Duodenal mucosa (tissue), 2 donors: ENCODE measurements around the gene PVALB.

ENCODE experiments used
- H3K27ac ChIP-seq: one replicate; pipeline ENCODE4 v1.7.0; 2013; ENCODE audit warnings: low read depth, low read length
- H3K27me3 ChIP-seq, 2 donors: one replicate each; pipeline ENCODE4 v1.7.0; 2013; ENCODE audit warnings: low read length in 2 of 2, control low read depth in 1 of 2; ENCODE audit not compliant: insufficient read depth in 2 of 2, control insufficient read depth in 1 of 2
- H3K36me3 ChIP-seq, 2 donors: one replicate each; pipeline ENCODE4 v1.7.0; 2013; ENCODE audit warnings: low read length in 2 of 2, control low read depth in 1 of 2; ENCODE audit not compliant: insufficient read depth in 2 of 2, control insufficient read depth in 1 of 2
- H3K4me1 ChIP-seq, 2 donors: one replicate each; pipeline ENCODE4 v1.7.0; 2013; ENCODE audit warnings: low read length in 2 of 2, control low read depth in 1 of 2; ENCODE audit not compliant: insufficient read depth in 2 of 2, control insufficient read depth in 1 of 2
- H3K4me3 ChIP-seq, 2 donors: one replicate each; pipeline ENCODE4 v1.7.0; 2013; ENCODE audit warnings: low read length in 2 of 2, low read depth in 1 of 2
- H3K9ac ChIP-seq, 2 donors: one replicate each; pipeline ENCODE4 v1.7.0; 2013; ENCODE audit warnings: low read length in 2 of 2, low read depth in 1 of 2
- H3K9me3 ChIP-seq, 2 donors: one replicate each; pipeline ENCODE4 v1.7.0; 2013; ENCODE audit warnings: low read length in 2 of 2, control low read depth in 1 of 2; ENCODE audit not compliant: control insufficient read depth in 1 of 2

PVALB gene

DNA sequence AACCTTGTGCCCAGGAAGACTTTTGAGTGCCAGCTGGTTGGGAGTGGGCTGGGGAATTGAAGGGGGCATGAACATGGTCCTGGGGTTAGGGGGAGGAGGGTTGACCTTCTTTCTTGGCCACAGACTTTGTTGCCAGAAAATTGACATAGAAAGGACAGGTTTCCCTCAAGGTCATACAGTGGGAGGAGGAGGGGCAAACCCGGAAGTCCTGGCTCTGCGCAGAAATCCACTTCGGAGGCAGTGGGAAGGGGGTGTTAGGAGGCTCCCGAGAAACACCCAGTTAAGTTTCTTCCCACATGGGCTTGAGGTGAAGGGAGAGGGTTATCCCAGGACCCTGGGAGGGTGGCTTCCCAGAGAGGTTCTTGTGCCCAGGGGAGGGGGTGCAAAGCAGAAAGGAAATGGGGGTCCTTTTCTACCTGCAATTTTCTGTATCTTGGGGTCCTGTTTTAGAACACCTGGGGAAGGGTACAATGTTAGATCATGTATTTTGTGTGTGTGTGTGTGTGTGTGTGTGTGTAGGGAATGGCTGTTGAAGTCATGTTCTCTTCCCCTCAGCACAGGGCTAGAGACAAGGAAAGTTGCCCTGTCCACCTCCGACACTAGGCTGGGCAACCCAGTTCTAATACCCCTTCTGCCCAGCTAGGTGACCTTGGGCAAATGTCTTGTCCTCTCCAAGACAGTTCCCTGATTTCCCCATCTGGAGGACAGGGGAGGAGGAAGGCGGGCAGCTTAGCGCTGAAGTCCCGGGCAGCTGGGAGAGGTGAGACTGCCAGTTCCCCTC is 1.1 kb downstream of the PVALB start:
- Histone ChIP-seq H3K36me3 (no peaks in the 10 kb centered on the region), H3K4me1 (peaks cover 0 to 4% of the 10 kb centered on the region in 2 donors), H3K27me3 (peaks cover 56 to 59% of the 10 kb centered on the region in 2 donors), H3K4me3 (no peak overlapping the region), H3K9ac (no peak overlapping the region), H3K27ac (no peak overlapping the region), H3K9me3 (no peaks in the 10 kb centered on the region)

DNA sequence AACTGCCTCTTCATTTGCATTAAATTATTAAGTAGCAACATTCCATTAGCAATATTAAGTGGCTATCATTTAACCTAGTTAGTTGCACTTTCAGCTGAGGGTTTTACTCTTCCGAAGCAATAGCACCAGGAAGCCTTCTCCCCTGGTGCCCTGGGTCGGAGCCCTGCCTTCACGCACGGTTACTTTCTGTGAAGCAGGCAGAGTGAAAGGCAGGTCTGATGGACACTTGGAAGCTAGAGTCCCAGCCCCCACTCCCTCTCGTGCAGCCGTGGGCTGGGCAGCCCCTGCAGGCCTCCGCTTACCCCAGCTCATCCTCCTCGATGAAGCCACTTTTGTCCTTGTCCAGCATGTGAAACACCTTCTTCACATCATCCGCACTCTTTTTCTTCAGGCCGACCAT is 2.0 kb downstream of the PVALB start:
- Histone ChIP-seq H3K9me3 (no peaks in the 10 kb centered on the region), H3K27me3 (peaks cover 56 to 58% of the 10 kb centered on the region in 2 donors), H3K9ac (no peak overlapping the region), H3K27ac (no peak overlapping the region), H3K36me3 (no peaks in the 10 kb centered on the region), H3K4me3 (no peak overlapping the region), H3K4me1 (peaks cover 0 to 4% of the 10 kb centered on the region in 2 donors)

DNA sequence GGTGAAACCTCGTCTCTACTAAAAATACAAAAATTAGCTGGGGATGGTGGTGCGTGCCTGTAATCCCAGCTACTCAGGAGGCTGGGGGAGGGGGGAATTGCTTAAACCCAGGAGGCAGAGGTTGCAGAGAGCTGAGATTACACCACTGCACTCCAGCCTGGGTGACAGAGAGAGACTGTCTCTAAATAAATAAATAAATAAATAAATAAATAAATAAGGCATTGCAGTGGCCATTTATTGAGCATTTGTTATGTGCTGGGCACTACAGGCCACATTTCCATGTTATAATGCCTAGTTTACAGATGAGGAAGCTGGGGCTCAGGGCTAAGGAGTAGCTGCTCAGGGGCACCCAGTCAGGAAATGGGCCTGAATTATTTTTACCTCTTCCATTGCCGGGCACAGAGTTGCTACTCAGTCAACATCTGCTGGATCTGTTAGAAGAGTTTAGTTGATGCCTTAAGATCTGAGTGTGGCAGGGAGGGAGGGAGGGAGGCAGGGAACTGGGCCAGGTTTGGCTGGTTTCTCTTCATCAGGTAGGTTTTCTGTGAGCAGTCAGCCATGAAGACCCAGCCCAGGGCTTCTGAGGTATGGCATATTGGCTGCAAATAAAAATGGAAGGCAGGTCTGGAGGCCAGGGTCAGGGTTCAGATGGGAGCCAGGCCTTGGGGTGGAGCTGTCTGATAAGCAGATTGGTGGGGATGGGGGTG is 5.6 kb downstream of the PVALB start:
- Histone ChIP-seq H3K27me3 (peaks cover 24 to 28% of the 10 kb centered on the region in 2 donors), H3K36me3 (no peaks in the 10 kb centered on the region)

DNA sequence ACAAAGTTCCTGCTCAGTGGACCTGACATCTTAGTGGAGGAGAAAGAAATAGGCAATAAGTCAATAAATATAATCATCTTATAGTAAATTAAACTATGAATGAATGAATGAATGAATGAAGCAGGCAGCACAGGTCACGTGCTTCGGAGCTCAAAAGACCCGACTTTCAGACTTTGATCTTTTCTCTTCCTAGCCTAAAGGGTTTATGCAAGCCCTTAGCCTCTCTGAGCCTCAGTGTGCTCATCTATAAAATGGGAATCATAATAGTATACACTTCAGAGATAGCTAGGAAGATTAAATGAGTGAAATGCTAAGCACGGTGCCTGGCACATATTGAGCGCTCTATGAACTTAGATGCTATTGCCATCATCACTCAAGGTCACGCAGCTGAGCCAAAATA is 7.5 kb downstream of the PVALB start:
- H3K9ac ChIP-seq = no peak overlapping the region
- H3K9me3 ChIP-seq = no peaks in the 10 kb centered on the region
- H3K27ac ChIP-seq = no peak overlapping the region
- H3K4me1 ChIP-seq = no peaks in the 10 kb centered on the region
- H3K36me3 ChIP-seq = no peaks in the 10 kb centered on the region
- H3K27me3 ChIP-seq = peaks cover 10 to 14% of the 10 kb centered on the region in 2 donors
- H3K4me3 ChIP-seq = no peak overlapping the region

More for the DNA sequence above, 5.6 kb downstream of the PVALB start:
- Histone ChIP-seq H3K9me3 (no peaks in the 10 kb centered on the region), H3K27ac (no peak overlapping the region), H3K4me1 (no peaks in the 10 kb centered on the region), H3K9ac (no peak overlapping the region), H3K4me3 (no peak overlapping the region)

DNA sequence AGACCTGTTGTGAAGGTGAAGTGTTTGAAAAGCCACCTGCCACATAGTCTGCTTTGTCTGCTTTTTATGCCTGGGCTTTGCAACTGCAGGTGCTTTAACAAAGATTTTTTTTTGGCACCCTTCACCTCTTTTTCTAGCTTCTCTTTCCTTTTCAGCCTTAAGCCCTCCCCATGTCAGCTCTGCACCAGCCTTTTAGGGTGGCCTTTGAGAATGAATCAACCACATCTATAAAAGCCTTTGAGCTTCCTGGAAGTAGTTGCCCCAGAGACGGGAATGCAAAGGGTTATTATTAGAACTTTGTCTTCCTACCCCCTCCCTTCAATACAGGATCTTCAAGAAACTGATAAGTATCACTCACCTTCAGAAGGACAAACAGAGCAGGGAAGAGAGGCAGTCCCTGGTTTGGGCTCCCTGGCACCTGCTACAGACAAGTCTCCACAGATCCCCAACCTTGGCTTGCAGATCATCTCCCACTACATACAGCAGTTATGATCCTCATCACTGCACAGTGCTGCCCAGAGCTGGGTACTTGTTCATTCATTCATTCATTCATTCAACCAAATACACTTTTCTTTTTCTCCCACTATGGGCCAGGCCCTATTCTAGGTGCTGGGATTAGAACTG is 8.0 kb downstream of the PVALB start:
- H3K9ac ChIP-seq = no peak overlapping the region
- H3K27ac ChIP-seq = no peak overlapping the region
- no peaks in the 10 kb centered on the region for H3K9me3 ChIP-seq
- H3K4me1 ChIP-seq = no peaks in the 10 kb centered on the region
- H3K36me3 ChIP-seq = no peaks in the 10 kb centered on the region
- peaks cover 6 to 11% of the 10 kb centered on the region in 2 donors for H3K27me3 ChIP-seq
- H3K4me3 ChIP-seq = no peak overlapping the region

DNA sequence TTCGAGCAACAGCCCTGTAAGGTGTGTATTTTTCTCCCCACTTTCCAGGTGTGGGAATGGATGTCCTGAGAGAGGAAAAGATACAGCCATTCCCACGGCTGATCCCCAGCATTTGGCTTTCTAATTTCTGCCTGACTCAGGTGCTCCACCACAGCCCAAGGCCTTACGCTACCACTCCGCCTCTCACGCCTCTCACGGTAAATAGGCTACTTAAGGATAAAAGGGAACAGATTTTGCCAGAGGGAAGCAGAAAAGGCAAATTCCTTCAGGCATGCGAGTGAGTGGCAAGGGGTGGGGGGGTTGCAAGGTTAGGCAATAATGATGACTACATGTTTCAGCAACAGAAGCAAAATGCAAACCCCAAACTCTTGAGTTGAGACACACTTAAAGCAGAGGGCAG is 9.2 kb downstream of the PVALB start:
- Histone ChIP-seq H3K9me3 (no peaks in the 10 kb centered on the region), H3K9ac (no peak overlapping the region), H3K4me3 (no peak overlapping the region), H3K27ac (no peak overlapping the region), H3K36me3 (no peaks in the 10 kb centered on the region), H3K4me1 (no peaks in the 10 kb centered on the region), H3K27me3 (peaks cover 5 to 10% of the 10 kb centered on the region in 2 donors)

DNA sequence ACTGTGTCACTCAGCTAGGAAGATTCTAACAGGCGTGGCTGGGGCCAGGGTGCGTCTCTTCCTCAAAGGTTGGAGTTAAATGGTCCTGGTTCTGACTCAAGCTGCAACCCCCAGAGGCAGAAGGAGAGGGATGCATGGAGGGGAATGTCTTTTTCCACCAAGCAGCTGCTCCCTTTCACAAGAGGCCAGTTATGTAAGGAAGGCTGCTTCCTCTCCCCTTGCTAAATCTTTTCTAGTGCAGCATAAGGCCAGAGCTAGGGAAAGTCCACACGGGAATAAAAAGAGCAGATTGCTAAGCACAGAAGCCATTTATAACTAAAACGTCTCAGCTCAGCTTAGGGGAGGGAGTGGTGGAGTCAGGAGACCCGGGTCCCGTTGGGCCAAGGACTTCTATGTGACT is 10.0 kb downstream of the PVALB start:
- Histone ChIP-seq H3K4me3 (no peak overlapping the region), H3K27ac (no peak overlapping the region), H3K36me3 (no peaks in the 10 kb centered on the region), H3K4me1 (no peaks in the 10 kb centered on the region), H3K9ac (no peak overlapping the region), H3K27me3 (peaks cover 5 to 10% of the 10 kb centered on the region in 2 donors), H3K9me3 (no peaks in the 10 kb centered on the region)

DNA sequence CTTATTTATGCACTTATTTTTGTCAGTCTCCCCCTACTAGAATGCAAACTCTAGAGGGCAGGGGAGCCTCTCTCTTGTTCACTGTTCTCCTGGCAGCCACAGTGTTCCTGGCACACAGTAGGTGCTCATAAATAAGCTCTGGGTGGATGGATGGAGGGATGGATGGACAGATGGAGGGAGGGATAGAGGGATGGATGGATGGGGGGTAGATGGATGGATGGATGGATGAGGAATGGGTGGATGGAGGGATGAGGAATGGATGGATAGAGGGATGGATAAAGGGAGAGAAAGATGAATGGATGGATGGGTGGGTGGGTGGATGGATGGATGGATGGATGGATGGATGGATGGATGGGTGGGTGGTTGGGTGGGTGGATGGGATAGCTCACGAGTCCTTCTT is 13.5 kb downstream of the PVALB start:
- no peaks in the 10 kb centered on the region for H3K9me3 ChIP-seq
- H3K27me3 ChIP-seq = peaks cover 5 to 10% of the 10 kb centered on the region in 2 donors
- H3K4me3 ChIP-seq = no peak overlapping the region
- no peaks in the 10 kb centered on the region for H3K4me1 ChIP-seq
- no peak overlapping the region for H3K27ac ChIP-seq
- no peaks in the 10 kb centered on the region for H3K36me3 ChIP-seq
- no peak overlapping the region for H3K9ac ChIP-seq

DNA sequence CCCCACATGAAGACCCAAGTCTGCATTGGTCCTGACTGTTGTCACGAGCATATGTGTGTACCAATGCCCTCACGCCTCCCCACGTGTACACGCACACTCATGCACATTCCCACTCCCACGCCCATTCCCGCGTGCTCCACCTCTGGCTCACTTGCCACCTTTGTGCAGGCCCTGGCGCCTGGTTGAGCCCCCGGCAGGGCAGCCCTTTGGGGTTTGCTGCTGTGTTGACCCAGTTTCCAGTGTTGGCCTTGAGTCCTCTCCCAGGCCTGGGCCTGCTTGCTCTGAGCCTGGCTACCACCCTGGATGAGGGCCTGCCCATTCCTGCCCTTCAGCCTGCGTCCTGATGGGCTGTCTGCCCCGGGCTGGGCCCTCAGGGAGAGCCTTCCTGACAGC is 18.2 kb downstream of the PVALB start:
- Histone ChIP-seq H3K27me3 (peaks cover 5 to 7% of the 10 kb centered on the region in 2 donors), H3K4me1 (no peaks in the 10 kb centered on the region), H3K27ac (no peak overlapping the region), H3K9me3 (no peaks in the 10 kb centered on the region), H3K9ac (no peak overlapping the region), H3K36me3 (no peaks in the 10 kb centered on the region), H3K4me3 (no peak overlapping the region)
